ENCODE measurements around the gene ACKR1.

The ACKR1 gene

GRCh38 chr1:159229260-159229885 is 24.7 kb downstream of the ACKR1 start:
- no peak for TF ChIP-seq CTCF (IDR thresholded peaks at IDR 0.05; ENCODE audit: control extremely low read depth, extremely low read depth, low read depth, missing control alignments)
- ChIA-PET POLR2A (no interaction called here), CTCF (interaction anchor here (1.1 to 11.5 kb wide), 2 partner anchors 16 to 18 kb away, joined by 3 to 129 read pairs; no protein-coding TSS in a partner anchor)
- no peak for DNase-seq (ENCODE audit: extremely low spot score)

DNA sequence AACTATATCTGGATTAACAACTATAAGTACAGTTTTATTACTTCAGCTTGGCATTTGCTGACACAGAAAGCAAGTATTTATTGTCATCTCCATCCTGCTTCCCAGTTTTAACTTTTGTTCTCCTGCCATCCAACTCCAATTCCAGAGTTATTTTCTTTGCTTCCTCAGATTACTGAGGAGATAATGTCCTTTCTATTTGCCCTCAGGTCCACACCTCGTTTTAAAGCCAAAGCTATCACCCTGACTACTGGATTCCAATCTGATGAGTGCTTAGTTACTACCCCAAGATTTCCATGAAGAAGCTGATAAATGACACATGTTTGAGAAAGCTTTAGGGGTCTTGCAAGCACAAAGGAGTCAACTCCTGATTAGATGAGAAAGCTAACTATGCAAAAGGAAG is 25.2 kb downstream of the ACKR1 start:
- no peak for DNase-seq (ENCODE audit: extremely low spot score)
- ChIA-PET POLR2A (no interaction called here), CTCF (interaction anchor here (1.1 to 11.5 kb wide), 2 partner anchors 17 kb away, joined by 3 to 129 read pairs; no protein-coding TSS in a partner anchor)
- TF ChIP-seq CTCF (IDR thresholded peaks at IDR 0.05; ENCODE audit: control extremely low read depth, extremely low read depth, low read depth, missing control alignments), result no peak

- no peak for TF ChIP-seq CTCF (IDR thresholded peaks at IDR 0.05; ENCODE audit: control extremely low read depth, extremely low read depth, low read depth, missing control alignments)
- DNase-seq (ENCODE audit: extremely low spot score), result peak; percentile 48
- ChIA-PET CTCF (interaction anchor here (1.1 to 1.6 kb wide), 3 partner anchors 17 to 26 kb away, joined by 3 to 4 read pairs (median 4); no protein-coding TSS in a partner anchor), POLR2A (no interaction called here)
These were observed 35.0 kb downstream of the ACKR1 start for GRCh38 chr1:159239551-159240220.

DNA sequence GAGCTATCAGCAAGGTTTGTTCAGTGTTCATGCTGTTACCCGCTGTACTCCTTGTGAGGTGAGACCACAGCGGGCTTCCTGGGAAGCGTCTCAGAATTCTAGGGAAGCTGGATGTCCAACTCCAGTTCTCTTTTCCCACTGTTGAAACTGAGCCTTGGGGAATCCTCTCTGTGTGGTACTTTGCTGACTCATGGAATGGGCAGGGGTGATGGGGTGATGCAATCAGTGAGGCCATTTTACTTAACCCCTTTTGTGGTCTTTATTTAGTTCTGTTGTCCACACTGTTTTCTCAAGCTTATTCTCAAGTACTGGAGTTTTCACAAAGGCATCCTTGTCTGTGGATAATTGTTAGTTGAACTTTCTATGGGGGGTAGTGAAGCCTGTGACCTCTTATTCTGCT is 42.6 kb downstream of the ACKR1 start:
- ChIA-PET POLR2A (no interaction called here), CTCF (interaction anchor here (0.9 kb wide), 1 partner anchor 18 kb away, joined by 3 read pairs; no protein-coding TSS in a partner anchor)
- TF ChIP-seq CTCF (IDR thresholded peaks at IDR 0.05; ENCODE audit: control extremely low read depth, extremely low read depth, low read depth, missing control alignments), result no peak
- no peak for DNase-seq (ENCODE audit: extremely low spot score)

DNA sequence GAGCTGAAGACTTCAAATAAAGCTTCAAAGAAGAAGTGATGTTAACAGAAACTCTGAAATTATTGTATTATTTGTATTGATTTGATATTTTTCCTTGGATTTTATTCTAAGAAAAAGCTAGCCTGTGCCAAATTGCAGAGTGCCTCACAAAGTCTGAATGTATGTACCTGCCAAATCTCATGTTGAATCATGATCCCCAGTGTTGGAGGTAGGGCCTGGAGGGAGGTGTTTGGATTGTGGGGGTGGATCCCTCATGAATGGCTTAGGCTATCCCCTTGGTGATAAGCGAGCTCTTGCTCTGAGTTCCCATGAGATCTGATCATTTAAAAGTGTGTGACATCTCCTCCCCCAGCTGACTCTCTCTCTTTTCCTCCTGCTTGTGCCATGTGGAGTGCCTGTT is 43.6 kb downstream of the ACKR1 start:
- no peak for TF ChIP-seq CTCF (IDR thresholded peaks at IDR 0.05; ENCODE audit: control extremely low read depth, extremely low read depth, low read depth, missing control alignments)
- no peak for DNase-seq (ENCODE audit: extremely low spot score)
- CTCF ChIA-PET, result interaction anchor here (1.0 to 1.2 kb wide), 3 partner anchors 35 to 1044 kb away, joined by 3 to 4 read pairs (median 3); no protein-coding TSS in a partner anchor
- POLR2A ChIA-PET, result no interaction called here

DNA sequence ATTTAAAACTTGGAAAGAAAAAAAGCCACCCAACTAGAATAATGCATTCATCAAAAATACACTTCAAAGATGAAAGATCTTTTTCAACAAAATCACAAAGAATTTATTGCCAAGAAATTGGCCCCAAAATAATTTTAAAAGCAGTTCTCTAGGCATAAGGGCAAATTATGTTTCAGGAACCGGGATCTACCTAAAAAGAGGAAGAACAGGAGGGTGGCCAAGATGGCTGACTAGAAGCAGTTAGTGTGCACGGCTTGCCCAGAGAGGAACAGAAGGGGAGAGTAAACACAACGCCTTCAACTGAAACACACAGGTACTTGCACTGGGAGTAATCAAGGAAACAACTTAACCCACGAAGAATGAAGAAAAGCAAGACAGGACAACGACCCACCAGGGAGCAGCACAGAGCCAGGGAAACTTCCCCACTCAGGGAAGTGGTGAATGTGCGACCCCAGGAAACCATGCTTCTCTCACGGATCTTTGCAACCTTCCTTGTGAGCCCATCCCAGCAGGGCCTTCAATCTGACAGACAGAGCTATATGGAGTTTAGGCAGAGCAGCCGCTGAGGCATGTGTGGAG is 46.1 kb downstream of the ACKR1 start:
- POLR2A ChIA-PET, result no interaction called here
- no peak for TF ChIP-seq CTCF (IDR thresholded peaks at IDR 0.05; ENCODE audit: control extremely low read depth, extremely low read depth, low read depth, missing control alignments)
- CTCF ChIA-PET, result no interaction called here
- no peak for DNase-seq (ENCODE audit: extremely low spot score)
